Spinal cord (tissue), 10 donors: ENCODE results near the gene KIAA1958. TPM values are rescaled to one million over a fixed set of nuclear protein-coding genes. Genes with fewer than 3 reads are reported as not detected.

ENCODE experiments used
- DNase-seq, 6 donors: peaks; one replicate each; pipeline versions ENCODE4 v3.0.0 to v3.0.0-alpha.2; 2013 to 2015; ENCODE audit warnings: low spot score in 6 of 6, low read depth in 4 of 6
- H3K27ac ChIP-seq: one replicate; pipeline ENCODE4 v1.5.1; 2013; ENCODE audit warnings: low read depth, low read length, control low read depth
- H3K27me3 ChIP-seq: one replicate; pipeline ENCODE4 v1.6.1; 2013; ENCODE audit warnings: low read length; ENCODE audit not compliant: control insufficient read depth, insufficient read depth
- H3K36me3 ChIP-seq: one replicate; pipeline ENCODE4 v1.6.1; 2013; ENCODE audit warnings: low read length; ENCODE audit not compliant: control insufficient read depth, insufficient read depth
- H3K4me1 ChIP-seq: one replicate; pipeline ENCODE4 v1.6.1; 2013; ENCODE audit warnings: low read length; ENCODE audit not compliant: control insufficient read depth, insufficient read depth
- H3K4me3 ChIP-seq: one replicate; pipeline ENCODE4 v1.5.1; 2013; ENCODE audit warnings: low read depth, low read length, control low read depth
- H3K9me3 ChIP-seq: one replicate; pipeline ENCODE4 v1.6.1; 2013; ENCODE audit warnings: low read length; ENCODE audit not compliant: control insufficient read depth, insufficient read depth
- WGBS: methylation state at CpG from one replicate; pipeline ENCODE4 v1.1.5; 2013; ENCODE audit warnings: missing lambda C conversion rate; ENCODE audit not compliant: insufficient coverage; 5-methylcytosine and 5-hydroxymethylcytosine counted together
- polyA plus RNA-seq, 2 donors: library from polyadenylated mRNA; unstranded; fragments of 120-200 nt; gene quantifications; one replicate each; pipeline ENCODE4 v1.2.1, GENCODE V29; 2013; ENCODE audit not compliant: insufficient read length in 2 of 2
- total RNA-seq, 2 donors: library from RNA; depleted of rRNA in 1 of 2; stranded (reverse); fragments of 120-200 nt in 1 of 2; fragments of >200 nt in 1 of 2; gene quantifications; one replicate each; pipeline versions ENCODE4 v1.2.3 to v1.2.4, GENCODE V29; 2013 to 2014
- donor health status: healthy.

The KIAA1958 gene
- total and polyA plus RNA-seq, 4 donors = 11.0 to 16.9 (median 15.0) TPM

- Histone ChIP-seq H3K27me3 (no peaks in the 10 kb centered on the region), H3K36me3 (no peaks in the 10 kb centered on the region), H3K27ac (no peak overlapping the region), H3K4me1 (no peaks in the 10 kb centered on the region), H3K4me3 (no peak overlapping the region), H3K9me3 (peaks cover 2% of the 10 kb centered on the region)
- WGBS = 40% methylated on average over 1 of the region's 2 CpGs
- no peak for DNase-seq
Measured at GRCh38 chr9:112516769-112517168, 30.1 kb downstream of the KIAA1958 start.

- Histone ChIP-seq H3K27me3 (no peaks in the 10 kb centered on the region), H3K36me3 (no peaks in the 10 kb centered on the region), H3K4me1 (no peaks in the 10 kb centered on the region), H3K9me3 (peaks cover 2% of the 10 kb centered on the region), H3K27ac (no peak overlapping the region), H3K4me3 (no peak overlapping the region)
- no CpG with 5 or more reads among the region's 1 CpG for WGBS
- no peak for DNase-seq
Measured at GRCh38 chr9:112520069-112520468, 33.4 kb downstream of the KIAA1958 start.

GRCh38 chr9:112520656-112521055, 34.0 kb downstream of the KIAA1958 start:
- no CpG with 5 or more reads among the region's 3 CpGs for WGBS
- no peaks in the 10 kb centered on the region for H3K27me3 ChIP-seq
- H3K36me3 ChIP-seq = no peaks in the 10 kb centered on the region
- peaks cover 2% of the 10 kb centered on the region for H3K9me3 ChIP-seq
- no peak overlapping the region for H3K27ac ChIP-seq
- peak in 1 of 6 donors; percentile 83 for DNase-seq
- H3K4me3 ChIP-seq = no peak overlapping the region
- no peaks in the 10 kb centered on the region for H3K4me1 ChIP-seq

GRCh38 chr9:112526973-112527372, 40.3 kb downstream of the KIAA1958 start:
- Histone ChIP-seq H3K9me3 (no peaks in the 10 kb centered on the region), H3K4me1 (no peaks in the 10 kb centered on the region), H3K36me3 (no peaks in the 10 kb centered on the region), H3K27me3 (no peaks in the 10 kb centered on the region), H3K4me3 (no peak overlapping the region), H3K27ac (no peak overlapping the region)
- no CpG with 5 or more reads among the region's 1 CpG for WGBS
- no peak for DNase-seq

GRCh38 chr9:112527959-112528358, 41.3 kb downstream of the KIAA1958 start:
- Histone ChIP-seq H3K9me3 (no peaks in the 10 kb centered on the region), H3K4me3 (no peak overlapping the region), H3K4me1 (no peaks in the 10 kb centered on the region), H3K27ac (no peak overlapping the region), H3K27me3 (no peaks in the 10 kb centered on the region), H3K36me3 (no peaks in the 10 kb centered on the region)
- DNase-seq = no peak
- 40% methylated on average over 1 of the region's 2 CpGs for WGBS

- WGBS = no CpG with 5 or more reads among the region's 2 CpGs
- H3K36me3 ChIP-seq = no peaks in the 10 kb centered on the region
- H3K9me3 ChIP-seq = no peaks in the 10 kb centered on the region
Measured at GRCh38 chr9:112529316-112529715, 42.7 kb downstream of the KIAA1958 start.

GRCh38 chr9:112530751-112531205, 44.2 kb downstream of the KIAA1958 start:
- Histone ChIP-seq H3K9me3 (no peaks in the 10 kb centered on the region), H3K4me3 (no peak overlapping the region), H3K27me3 (no peaks in the 10 kb centered on the region), H3K4me1 (no peaks in the 10 kb centered on the region), H3K27ac (no peak overlapping the region), H3K36me3 (no peaks in the 10 kb centered on the region)
- DNase-seq = peak in 1 of 6 donors; percentile 50
- WGBS = no CpG with 5 or more reads among the region's 6 CpGs

More at GRCh38 chr9:112529316-112529715, 42.7 kb downstream of the KIAA1958 start:
- DNase-seq = no peak
- Histone ChIP-seq H3K27me3 (no peaks in the 10 kb centered on the region), H3K27ac (no peak overlapping the region), H3K4me1 (no peaks in the 10 kb centered on the region), H3K4me3 (no peak overlapping the region)

GRCh38 chr9:112531666-112532282, 45.1 kb downstream of the KIAA1958 start:
- H3K27ac ChIP-seq = no peak overlapping the region
- H3K4me3 ChIP-seq = no peak overlapping the region
- H3K4me1 ChIP-seq = no peaks in the 10 kb centered on the region
- H3K27me3 ChIP-seq = no peaks in the 10 kb centered on the region
- H3K36me3 ChIP-seq = no peaks in the 10 kb centered on the region
- 97% methylated on average over 3 of the region's 6 CpGs for WGBS
- DNase-seq = no peak
- no peaks in the 10 kb centered on the region for H3K9me3 ChIP-seq

- Histone ChIP-seq H3K36me3 (no peaks in the 10 kb centered on the region), H3K27me3 (no peaks in the 10 kb centered on the region), H3K27ac (no peak overlapping the region), H3K9me3 (no peaks in the 10 kb centered on the region), H3K4me3 (no peak overlapping the region), H3K4me1 (no peaks in the 10 kb centered on the region)
- no CpG with 5 or more reads among the region's 1 CpG for WGBS
- DNase-seq = no peak
Measured at GRCh38 chr9:112532427-112532826, 45.8 kb downstream of the KIAA1958 start.

GRCh38 chr9:112533660-112534059, 47.0 kb downstream of the KIAA1958 start:
- Histone ChIP-seq H3K4me3 (no peak overlapping the region), H3K36me3 (no peaks in the 10 kb centered on the region), H3K9me3 (no peaks in the 10 kb centered on the region), H3K27ac (no peak overlapping the region), H3K27me3 (no peaks in the 10 kb centered on the region), H3K4me1 (no peaks in the 10 kb centered on the region)
- DNase-seq = no peak
- no CpG with 5 or more reads among the region's 3 CpGs for WGBS
